HG02610 (cell line): ENCODE results near the gene ZNF808.
"Not testable (repeated sequence)": the region's sequence is repeated elsewhere in the genome, so short reads cannot be mapped to it uniquely, and the experiment has no call there.

Experiments
- ATAC-seq: cut with Tn5 transposase; IDR thresholded peaks from one replicate; pipeline ENCODE4 v1.9.1; 2021; ENCODE audit warnings: mild to moderate bottlenecking, moderate library complexity; ENCODE audit not compliant: unreplicated experiment

The ZNF808 gene

GRCh38 chr19:52527134-52527955 is at the start of gene ZNF808:
Gene ZNF808 (plus strand): TSS chr19:52527668. CDS start chr19:52543285, 15,617 bp downstream.
- peak; percentile 81 for ATAC-seq

- not testable (repeated sequence) for ATAC-seq
Observed at GRCh38 chr19:52484111-52484743, 43.2 kb upstream of the ZNF808 start.

GRCh38 chr19:52485064-52485463 is 42.4 kb upstream of the ZNF808 start:
- ATAC-seq, result not testable (repeated sequence)

- not testable (repeated sequence) for ATAC-seq
Observed at GRCh38 chr19:52485561-52486240, 41.8 kb upstream of the ZNF808 start.

- no peak for ATAC-seq
Observed at GRCh38 chr19:52492201-52492993, 35.1 kb upstream of the ZNF808 start.

GRCh38 chr19:52492994-52493470 is 34.4 kb upstream of the ZNF808 start:
- ATAC-seq, result no peak

GRCh38 chr19:52494518-52494917 is 33.0 kb upstream of the ZNF808 start:
- no peak for ATAC-seq

- ATAC-seq, result no peak
Observed at GRCh38 chr19:52498571-52498970, 28.9 kb upstream of the ZNF808 start.

- not testable (repeated sequence) for ATAC-seq
Observed at GRCh38 chr19:52500474-52500873, 27.0 kb upstream of the ZNF808 start.

- not testable (repeated sequence) for ATAC-seq
Observed at GRCh38 chr19:52500991-52501390, 26.5 kb upstream of the ZNF808 start.

- no peak for ATAC-seq
Observed at GRCh38 chr19:52507266-52507665, 20.2 kb upstream of the ZNF808 start.

GRCh38 chr19:52516191-52516590 is 11.3 kb upstream of the ZNF808 start:
- no peak for ATAC-seq

- ATAC-seq, result no peak
Observed at GRCh38 chr19:52518646-52519045, 8.8 kb upstream of the ZNF808 start.

- not testable (repeated sequence) for ATAC-seq
Observed at GRCh38 chr19:52519175-52519574, 8.3 kb upstream of the ZNF808 start.

- no peak for ATAC-seq
Observed at GRCh38 chr19:52520013-52520412, 7.5 kb upstream of the ZNF808 start.

GRCh38 chr19:52522551-52522950 is 4.9 kb upstream of the ZNF808 start:
- no peak for ATAC-seq

GRCh38 chr19:52524086-52524485 is 3.4 kb upstream of the ZNF808 start:
- ATAC-seq, result no peak

- ATAC-seq, result peak; percentile 19
Observed at GRCh38 chr19:52527956-52528351, 486 bp downstream of the ZNF808 start.

GRCh38 chr19:52532480-52532879 is 5.0 kb downstream of the ZNF808 start:
- no peak for ATAC-seq

GRCh38 chr19:52533901-52534300 is 6.4 kb downstream of the ZNF808 start:
- no peak for ATAC-seq

GRCh38 chr19:52535385-52535770 is 7.9 kb downstream of the ZNF808 start:
- not testable (repeated sequence) for ATAC-seq
